SK-N-SH treated with all-trans-retinoic acid at 6 μM for 48 hours (cell line): Measurements from ENCODE around the gene ABHD6.

Experiments used
- ATAC-seq: fragments of 200-7000 bp; cut with Tn5 transposase; 3 replicates; pipeline ENCODE4 v1.9.1; 2020; ENCODE audit warnings: mild to moderate bottlenecking, moderate library complexity
- ARNTL ChIP-seq: fragments of 450-650 bp; formaldehyde crosslinking; IDR thresholded peaks from 2 replicates; pipeline ENCODE4 v1.5.0; 2020; ENCODE audit warnings: low read depth, mild to moderate bottlenecking, moderate library complexity, borderline replicate concordance
- BACH2 ChIP-seq: fragments of 250-450 bp; sonication (Bioruptor Pico); IDR thresholded peaks from 2 replicates; pipeline ENCODE4 v1.9.0; 2021; ENCODE audit warnings: mild to moderate bottlenecking, borderline replicate concordance
- CSDC2 ChIP-seq: fragments of 250-450 bp; sonication (Bioruptor Pico); IDR thresholded peaks from 2 replicates; pipeline ENCODE4 v1.5.0; 2020; ENCODE audit warnings: mild to moderate bottlenecking, moderate library complexity
- CSRNP3 ChIP-seq: fragments of 250-450 bp; sonication (Bioruptor Pico); IDR thresholded peaks from 2 replicates; pipeline ENCODE4 v1.5.1; 2021; ENCODE audit warnings: mild to moderate bottlenecking, moderate library complexity
- ESRRG ChIP-seq: fragments of 250-450 bp; sonication (Bioruptor Pico); IDR thresholded peaks from 2 replicates; pipeline ENCODE4 v1.6.1; 2021; ENCODE audit warnings: mild to moderate bottlenecking
- ISL1 ChIP-seq: fragments of 250-450 bp; sonication (Bioruptor Pico); IDR thresholded peaks from 2 replicates; pipeline ENCODE4 v2.1.2; 2022; ENCODE audit warnings: mild to moderate bottlenecking, moderate library complexity
- OSR1 ChIP-seq: fragments of 250-450 bp; sonication (Bioruptor Pico); IDR thresholded peaks from 2 replicates; pipeline ENCODE4 v1.8.0; 2022; ENCODE audit warnings: moderate library complexity, mild to moderate bottlenecking, inconsistent platforms
- RARB ChIP-seq: fragments of 250-450 bp; sonication (Bioruptor Pico); IDR thresholded peaks from 2 replicates; pipeline ENCODE4 v1.8.0; 2021; ENCODE audit warnings: mild to moderate bottlenecking, moderate library complexity
- SNAI2 ChIP-seq: fragments of 250-450 bp; sonication (Bioruptor Pico); IDR thresholded peaks from 2 replicates; pipeline ENCODE4 v1.5.0; 2020; ENCODE audit warnings: mild to moderate bottlenecking, moderate library complexity
- TCF4 ChIP-seq: fragments of 250-450 bp; sonication (Bioruptor Pico); IDR thresholded peaks from 2 replicates; pipeline ENCODE4 v1.8.0; 2021; ENCODE audit warnings: mild to moderate bottlenecking, moderate library complexity, borderline replicate concordance
- TOX ChIP-seq: fragments of 250-450 bp; sonication (Bioruptor Pico); IDR thresholded peaks from 2 replicates; pipeline ENCODE4 v1.8.0; 2021; ENCODE audit warnings: mild to moderate bottlenecking, moderate library complexity, borderline replicate concordance
- TSHZ2 ChIP-seq: fragments of 250-450 bp; sonication (Bioruptor Pico); IDR thresholded peaks from 2 replicates; pipeline ENCODE4 v1.5.0; 2020; ENCODE audit warnings: mild to moderate bottlenecking, moderate library complexity
- ZC3H10 ChIP-seq: fragments of 250-450 bp; sonication (Bioruptor Pico); IDR thresholded peaks from 2 replicates; pipeline ENCODE4 v1.5.1; 2021; ENCODE audit warnings: mild to moderate bottlenecking, moderate library complexity
- ZFP3 ChIP-seq: fragments of 250-450 bp; sonication (Bioruptor Pico); IDR thresholded peaks from 2 replicates; pipeline ENCODE4 v1.5.0; 2020; ENCODE audit warnings: mild to moderate bottlenecking, moderate library complexity
- ZFP30 ChIP-seq: fragments of 450-650 bp; formaldehyde crosslinking; IDR thresholded peaks from 2 replicates; pipeline ENCODE4 v1.5.0; 2022; ENCODE audit warnings: mild to moderate bottlenecking, moderate library complexity
- ZNF565 ChIP-seq: fragments of 450-650 bp; formaldehyde crosslinking; conservative IDR thresholded peaks from 2 replicates; pipeline ENCODE4 v1.5.0; 2020; ENCODE audit warnings: low read depth, mild to moderate bottlenecking, moderate library complexity
- ZNF70 ChIP-seq: fragments of 450-650 bp; formaldehyde crosslinking; IDR thresholded peaks from 2 replicates; pipeline ENCODE4 v1.5.0; 2020; ENCODE audit warnings: mild to moderate bottlenecking, moderate library complexity
- ZNF8 ChIP-seq: fragments of 450-650 bp; formaldehyde crosslinking; IDR thresholded peaks from 2 replicates; pipeline ENCODE4 v1.5.0; 2020; ENCODE audit warnings: mild to moderate bottlenecking, moderate library complexity
- TF ChIP-seq, protein P1 (sequence below): fragments of 250-450 bp; sonication (Bioruptor Pico); IDR thresholded peaks from 2 replicates; pipeline ENCODE4 v1.8.0; 2020; ENCODE audit warnings: mild to moderate bottlenecking, moderate library complexity, borderline replicate concordance
- TF ChIP-seq, protein P2 (sequence below): fragments of 250-450 bp; sonication (Bioruptor Pico); IDR thresholded peaks from 2 replicates; pipeline ENCODE4 v1.8.0; 2021; ENCODE audit warnings: low read depth, mild to moderate bottlenecking, moderate library complexity, borderline replicate concordance
- TF ChIP-seq, protein P3 (sequence below): fragments of 250-450 bp; sonication (Bioruptor Pico); IDR thresholded peaks from 2 replicates; pipeline ENCODE4 v1.5.1; 2020; ENCODE audit warnings: low read depth, mild to moderate bottlenecking, moderate library complexity

Gene ABHD6

GRCh38 chr3:58261954-58262666 lies 24.5 kb downstream of the ABHD6 start:
- ATAC-seq, result no peak

DNA sequence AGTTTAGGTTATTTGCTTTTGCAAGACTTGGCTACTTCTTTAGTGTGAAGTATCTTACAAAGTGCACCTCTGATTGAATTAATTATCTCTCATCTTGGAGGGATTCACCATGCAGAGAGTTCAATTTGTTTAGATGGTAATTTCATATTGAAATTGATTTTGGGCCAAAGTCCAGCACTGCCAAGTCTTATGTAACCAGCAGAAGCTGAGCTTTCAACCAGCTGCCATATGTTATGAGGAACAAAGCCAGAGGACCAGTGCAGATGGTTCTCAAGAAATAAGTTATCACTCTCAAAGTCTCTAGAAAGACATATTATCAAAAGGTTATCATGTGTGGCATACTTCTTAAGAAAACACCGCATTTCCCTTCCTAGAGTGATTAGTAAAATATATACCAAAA lies 29.0 kb downstream of the ABHD6 start:
- ATAC-seq, result peak; percentile 31; the same call in 1 of the 3 replicates
- TF ChIP-seq ZNF565 (no peak), ZNF70 (CRISPR knock-in tag) (no peak), CSRNP3 (CRISPR knock-in tag) (no peak), ISL1 (CRISPR knock-in tag) (no peak), ZNF8 (CRISPR knock-in tag) (no peak), ZFP30 (CRISPR knock-in tag) (no peak), ARNTL (no peak), TSHZ2 (CRISPR knock-in tag) (no peak), ZFP3 (CRISPR knock-in tag) (no peak)

More at GRCh38 chr3:58261954-58262666, 24.5 kb downstream of the ABHD6 start:
- TF ChIP-seq CSDC2 (CRISPR knock-in tag), result no peak
- TF ChIP-seq ESRRG, result no peak
- no peak for TF ChIP-seq SNAI2 (CRISPR knock-in tag)
- TF ChIP-seq ZC3H10 (CRISPR knock-in tag), result no peak
- no peak for TF ChIP-seq ZFP3 (CRISPR knock-in tag)
- no peak for TF ChIP-seq OSR1
- TF ChIP-seq TSHZ2 (CRISPR knock-in tag), result no peak
- TF ChIP-seq, protein P1, sequence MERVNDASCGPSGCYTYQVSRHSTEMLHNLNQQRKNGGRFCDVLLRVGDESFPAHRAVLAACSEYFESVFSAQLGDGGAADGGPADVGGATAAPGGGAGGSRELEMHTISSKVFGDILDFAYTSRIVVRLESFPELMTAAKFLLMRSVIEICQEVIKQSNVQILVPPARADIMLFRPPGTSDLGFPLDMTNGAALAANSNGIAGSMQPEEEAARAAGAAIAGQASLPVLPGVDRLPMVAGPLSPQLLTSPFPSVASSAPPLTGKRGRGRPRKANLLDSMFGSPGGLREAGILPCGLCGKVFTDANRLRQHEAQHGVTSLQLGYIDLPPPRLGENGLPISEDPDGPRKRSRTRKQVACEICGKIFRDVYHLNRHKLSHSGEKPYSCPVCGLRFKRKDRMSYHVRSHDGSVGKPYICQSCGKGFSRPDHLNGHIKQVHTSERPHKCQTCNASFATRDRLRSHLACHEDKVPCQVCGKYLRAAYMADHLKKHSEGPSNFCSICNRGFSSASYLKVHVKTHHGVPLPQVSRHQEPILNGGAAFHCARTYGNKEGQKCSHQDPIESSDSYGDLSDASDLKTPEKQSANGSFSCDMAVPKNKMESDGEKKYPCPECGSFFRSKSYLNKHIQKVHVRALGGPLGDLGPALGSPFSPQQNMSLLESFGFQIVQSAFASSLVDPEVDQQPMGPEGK (CRISPR knock-in tag), result no peak
- TF ChIP-seq TOX, result no peak
- TF ChIP-seq, protein P2, sequence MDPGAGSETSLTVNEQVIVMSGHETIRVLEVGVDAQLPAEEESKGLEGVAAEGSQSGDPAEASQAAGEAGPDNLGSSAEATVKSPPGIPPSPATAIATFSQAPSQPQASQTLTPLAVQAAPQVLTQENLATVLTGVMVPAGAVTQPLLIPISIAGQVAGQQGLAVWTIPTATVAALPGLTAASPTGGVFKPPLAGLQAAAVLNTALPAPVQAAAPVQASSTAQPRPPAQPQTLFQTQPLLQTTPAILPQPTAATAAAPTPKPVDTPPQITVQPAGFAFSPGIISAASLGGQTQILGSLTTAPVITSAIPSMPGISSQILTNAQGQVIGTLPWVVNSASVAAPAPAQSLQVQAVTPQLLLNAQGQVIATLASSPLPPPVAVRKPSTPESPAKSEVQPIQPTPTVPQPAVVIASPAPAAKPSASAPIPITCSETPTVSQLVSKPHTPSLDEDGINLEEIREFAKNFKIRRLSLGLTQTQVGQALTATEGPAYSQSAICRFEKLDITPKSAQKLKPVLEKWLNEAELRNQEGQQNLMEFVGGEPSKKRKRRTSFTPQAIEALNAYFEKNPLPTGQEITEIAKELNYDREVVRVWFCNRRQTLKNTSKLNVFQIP (CRISPR knock-in tag), result no peak
- no peak for TF ChIP-seq ISL1 (CRISPR knock-in tag)
- no peak for TF ChIP-seq ARNTL
- TF ChIP-seq, protein P3, sequence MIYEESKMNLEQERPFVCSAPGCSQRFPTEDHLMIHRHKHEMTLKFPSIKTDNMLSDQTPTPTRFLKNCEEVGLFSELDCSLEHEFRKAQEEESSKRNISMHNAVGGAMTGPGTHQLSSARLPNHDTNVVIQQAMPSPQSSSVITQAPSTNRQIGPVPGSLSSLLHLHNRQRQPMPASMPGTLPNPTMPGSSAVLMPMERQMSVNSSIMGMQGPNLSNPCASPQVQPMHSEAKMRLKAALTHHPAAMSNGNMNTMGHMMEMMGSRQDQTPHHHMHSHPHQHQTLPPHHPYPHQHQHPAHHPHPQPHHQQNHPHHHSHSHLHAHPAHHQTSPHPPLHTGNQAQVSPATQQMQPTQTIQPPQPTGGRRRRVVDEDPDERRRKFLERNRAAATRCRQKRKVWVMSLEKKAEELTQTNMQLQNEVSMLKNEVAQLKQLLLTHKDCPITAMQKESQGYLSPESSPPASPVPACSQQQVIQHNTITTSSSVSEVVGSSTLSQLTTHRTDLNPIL (CRISPR knock-in tag), result no peak
- TF ChIP-seq RARB (CRISPR knock-in tag), result no peak
- no peak for TF ChIP-seq ZNF8 (CRISPR knock-in tag)
- TF ChIP-seq CSRNP3 (CRISPR knock-in tag), result no peak
- no peak for TF ChIP-seq TCF4 (CRISPR knock-in tag)
- no peak for TF ChIP-seq BACH2 (CRISPR knock-in tag)
